Panc1 (cell line): Measurements from ENCODE around the gene ZNF775.

Experiments
- SIN3A ChIP-seq: IDR thresholded peaks from 2 replicates; pipeline ENCODE4 v1.6.1; 2012; ENCODE audit warnings: low read depth, mild to moderate bottlenecking, low read length, moderate library complexity, borderline replicate concordance; ENCODE audit not compliant: insufficient read depth
- TCF7L2 ChIP-seq: IDR thresholded peaks from 2 replicates; pipeline ENCODE4 v1.6.1; 2011; ENCODE audit warnings: mild to moderate bottlenecking, low read depth, low read length, inconsistent platforms
- TF ChIP-seq, protein P1 (sequence below): fragments of 450-650 bp; IDR thresholded peaks from 2 replicates; pipeline ENCODE4 v1.5.1; 2017; ENCODE audit warnings: mild to moderate bottlenecking

DNA sequence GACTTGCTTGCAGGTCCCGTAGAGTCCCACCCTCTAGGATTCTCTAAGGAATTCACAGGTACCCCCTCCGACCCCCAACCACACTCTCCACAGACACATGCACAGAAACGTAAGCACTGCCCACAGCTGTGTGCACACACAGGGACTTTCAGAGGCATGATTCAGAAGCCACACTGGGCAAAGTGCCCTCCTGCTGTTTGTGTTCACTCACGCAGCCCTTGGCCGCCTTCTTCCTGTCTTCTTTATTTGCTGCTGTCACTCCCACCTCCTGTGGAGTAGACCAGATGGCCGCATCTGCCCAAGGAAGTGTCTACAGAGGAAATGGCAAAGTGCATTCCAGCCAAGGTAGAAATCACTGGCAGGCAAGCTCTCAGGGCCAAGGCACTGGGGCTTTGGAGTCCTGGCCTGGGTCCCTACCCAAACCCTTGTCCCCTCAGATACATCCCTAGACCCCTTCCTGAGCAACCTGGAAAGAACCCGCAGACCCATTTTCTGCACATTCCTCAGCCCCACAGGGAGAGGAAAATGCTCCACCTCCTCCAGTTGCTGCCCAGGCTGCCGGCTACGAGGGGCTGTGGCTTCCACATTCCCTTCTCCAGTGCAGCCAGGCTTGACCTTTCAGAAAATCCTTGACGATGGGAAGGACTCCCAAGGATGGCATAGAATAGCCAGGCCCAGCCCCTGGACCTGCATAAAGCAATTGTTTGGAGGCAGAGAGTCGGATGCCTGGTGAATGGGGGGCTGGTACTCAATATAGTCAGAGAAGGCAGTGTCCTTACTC lies 49.7 kb downstream of the ZNF775 start:
- TF ChIP-seq, protein P1, sequence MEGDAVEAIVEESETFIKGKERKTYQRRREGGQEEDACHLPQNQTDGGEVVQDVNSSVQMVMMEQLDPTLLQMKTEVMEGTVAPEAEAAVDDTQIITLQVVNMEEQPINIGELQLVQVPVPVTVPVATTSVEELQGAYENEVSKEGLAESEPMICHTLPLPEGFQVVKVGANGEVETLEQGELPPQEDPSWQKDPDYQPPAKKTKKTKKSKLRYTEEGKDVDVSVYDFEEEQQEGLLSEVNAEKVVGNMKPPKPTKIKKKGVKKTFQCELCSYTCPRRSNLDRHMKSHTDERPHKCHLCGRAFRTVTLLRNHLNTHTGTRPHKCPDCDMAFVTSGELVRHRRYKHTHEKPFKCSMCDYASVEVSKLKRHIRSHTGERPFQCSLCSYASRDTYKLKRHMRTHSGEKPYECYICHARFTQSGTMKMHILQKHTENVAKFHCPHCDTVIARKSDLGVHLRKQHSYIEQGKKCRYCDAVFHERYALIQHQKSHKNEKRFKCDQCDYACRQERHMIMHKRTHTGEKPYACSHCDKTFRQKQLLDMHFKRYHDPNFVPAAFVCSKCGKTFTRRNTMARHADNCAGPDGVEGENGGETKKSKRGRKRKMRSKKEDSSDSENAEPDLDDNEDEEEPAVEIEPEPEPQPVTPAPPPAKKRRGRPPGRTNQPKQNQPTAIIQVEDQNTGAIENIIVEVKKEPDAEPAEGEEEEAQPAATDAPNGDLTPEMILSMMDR: no peak
- no peak for TF ChIP-seq SIN3A
- no peak for TF ChIP-seq TCF7L2
